Measurements from ENCODE around the gene BAHCC1. TPM values are rescaled to one million over a fixed set of nuclear protein-coding genes. Genes with fewer than 3 reads are reported as not detected.

The BAHCC1 gene
- total and polyA plus RNA-seq, 2 of the 8 experiments (the other 6 are each of a cell fraction or from before 2014, with no cell fraction given): 0.26 to 0.58 TPM

DNA sequence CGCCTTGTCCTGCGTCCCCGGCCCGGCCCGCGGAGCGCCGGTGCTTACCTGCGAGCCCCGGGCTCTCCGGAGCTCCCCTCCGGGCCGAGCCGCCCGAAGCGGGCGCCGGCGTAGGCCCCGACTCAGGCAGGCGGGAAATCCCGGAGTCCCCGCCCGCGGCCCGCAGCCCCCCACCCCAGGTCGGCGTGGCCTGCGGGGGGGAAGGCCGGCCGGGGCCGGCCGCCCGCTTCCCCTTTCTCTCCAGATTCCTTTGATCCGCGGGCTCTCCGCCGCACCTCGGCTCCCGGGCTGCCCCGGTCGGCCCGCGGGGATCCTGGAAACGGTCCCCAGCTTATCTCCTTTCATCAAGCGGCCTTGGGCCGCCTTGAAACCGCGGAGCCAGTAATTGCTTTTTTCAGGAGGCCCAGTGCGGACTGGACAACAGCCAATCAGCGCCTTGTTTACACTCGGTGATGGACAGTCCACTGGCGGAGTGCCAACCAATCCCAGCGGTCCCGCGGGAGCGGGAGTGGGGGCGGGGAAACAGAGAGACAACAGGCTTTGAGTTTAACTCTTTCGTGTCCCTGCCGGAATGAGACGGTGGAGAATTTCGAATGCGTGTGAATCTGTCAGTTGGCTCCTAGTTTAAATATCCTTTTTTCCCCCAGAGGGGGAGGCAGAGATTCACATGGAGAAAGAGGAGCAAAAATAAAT is 1.4 kb upstream of the BAHCC1 start:
- Histone ChIP-seq H2BK120ac (replicated peaks; ENCODE audit: low read depth, low read length) (no peak overlapping the region), H4K91ac (replicated peaks; ENCODE audit: insufficient read length, low read length) (no peak overlapping the region), H3K79me2 (ENCODE audit: control insufficient read depth in 1 of 2, insufficient read depth in 2 of 2, low read length in 2 of 2) (no peaks in the 10 kb centered on the region), H3K79me1 (ENCODE audit: low read depth, low read length) (no peaks in the 10 kb centered on the region), H4K5ac (ENCODE audit: insufficient read length, low read depth, low read length) (no peak overlapping the region), H3K4me3 (ENCODE audit: extremely low read depth in 1 of 4, insufficient read depth in 2 of 4, low read depth in 3 of 4, low read length in 4 of 4) (peak overlapping the region; percentile 31 to 64 (median 50)), H2BK20ac (ENCODE audit: low read length) (no peak overlapping the region), H4K20me1 (replicated peaks in 1 of 2; ENCODE audit: control insufficient read depth in 1 of 2, insufficient read depth in 2 of 2, low read length in 2 of 2) (peaks cover 11 to 13% of the 10 kb centered on the region in 2 experiments), H2BK15ac (ENCODE audit: low read length) (no peak overlapping the region), H3K27ac (ENCODE audit: low read depth, low read length) (no peak overlapping the region), H2BK5ac (ENCODE audit: low read depth, low read length) (no peak overlapping the region), H2BK12ac (ENCODE audit: low read depth, low read length) (no peak overlapping the region), H3K27me3 (replicated peaks in 1 of 4; ENCODE audit: control insufficient read depth in 3 of 4, extremely low read depth in 1 of 4, insufficient read depth in 3 of 4, low read length in 3 of 4) (peaks cover 44 to 65% (median 58%) of the 10 kb centered on the region in 4 experiments), H2AK5ac (ENCODE audit: low read depth, low read length) (no peak overlapping the region), H3K36me3 (ENCODE audit: control insufficient read depth in 2 of 4, insufficient read depth in 4 of 4, low read length in 3 of 4) (no peaks in the 10 kb centered on the region; a peak in 1 of 8 replicates), H3K23ac (ENCODE audit: insufficient read length) (no peak overlapping the region), H3K9me3 (ENCODE audit: insufficient read depth in 2 of 2, low read depth in 1 of 2, low read length in 1 of 2) (no peaks in the 10 kb centered on the region), H3K4me2 (ENCODE audit: insufficient read depth in 1 of 2, low read depth in 2 of 2, low read length in 2 of 2) (peak overlapping the region; percentile 76 to 84), H2AFZ (ENCODE audit: low read length) (no peak overlapping the region), H3K56ac (replicated peaks; ENCODE audit: insufficient read length, low read depth, low read length) (no peak overlapping the region), H4K8ac (ENCODE audit: extremely low read depth, insufficient read depth, low read length) (peak overlapping the region; percentile 12; the same call in 1 of the 2 replicates), H3K23me2 (ENCODE audit: low read depth, low read length) (peaks cover 24% of the 10 kb centered on the region), H3K14ac (ENCODE audit: insufficient read length) (no peak overlapping the region), H3K9ac (replicated peaks in 1 of 4; ENCODE audit: extremely low read depth in 1 of 4, low read depth in 3 of 4, low read length in 3 of 4) (peak overlapping the region in 1 of 4 experiments; percentile 86; a peak in 3 of 7 replicates), H3K4me1 (replicated peaks in 1 of 4; ENCODE audit: control insufficient read depth in 3 of 4, insufficient read depth in 4 of 4, low read length in 3 of 4) (peaks cover 4 to 39% (median 32%) of the 10 kb centered on the region in 4 experiments), H3K18ac (ENCODE audit: extremely low read depth, low read length) (no peak overlapping the region), H3K4ac (replicated peaks; ENCODE audit: insufficient read length, low read depth, low read length) (no peak overlapping the region)
- POLR2A ChIA-PET (ENCODE audit: partially characterized antibody): interaction anchor here (0.7 to 4.5 kb wide), 8 partner anchors 8 to 125 kb away, joined by 3 to 18 read pairs (median 6); partner anchors contain the start of gene ACTG1
- FAIRE-seq: peak; percentile 87
- 2% methylated on average over 40 of the region's 63 CpGs; no CpG with 5 or more reads in 1 of the 2 experiments for WGBS, 2 experiments (ENCODE audit: extremely low coverage in 1 of 2, insufficient coverage in 1 of 2, insufficient read length in 1 of 2, insufficient replicate concordance in 2 of 2, low coverage in 1 of 2, low lambda C conversion rate in 2 of 2, missing lambda C conversion rate in 1 of 2)
- CTCF ChIA-PET (ENCODE audit: partially characterized antibody): interaction anchor here (0.9 to 2.7 kb wide), 7 partner anchors 9 to 97 kb away, joined by 3 to 13 read pairs (median 4); no protein-coding TSS in a partner anchor
- peak; percentile 96 to 98 for DNase-seq (ENCODE audit: low read depth in 1 of 2, low spot score in 2 of 2)
- no peak for TF ChIP-seq TAF7 (optimal IDR thresholded peaks at IDR 0.05; ENCODE audit: borderline replicate concordance, low read depth, low read length)
- TF ChIP-seq GABPA (IDR thresholded peaks at IDR 0.05; ENCODE audit: borderline replicate concordance, insufficient read depth, low read length): peak; percentile 66; the same call in 1 of the 2 replicates
- TF ChIP-seq GTF2F1 (IDR thresholded peaks at IDR 0.05; ENCODE audit: borderline replicate concordance, low read depth, low read length): no peak
- TF ChIP-seq YY1 (IDR thresholded peaks at IDR 0.05; ENCODE audit: low read depth, low read length): peak; percentile 26; the same call in 1 of the 2 replicates
- TF ChIP-seq SRF (IDR thresholded peaks at IDR 0.05; ENCODE audit: low read depth, low read length): no peak
- TF ChIP-seq KDM4A (IDR thresholded peaks at IDR 0.05; ENCODE audit: low read depth, low read length, severe bottlenecking): peak; percentile 41
- peak; percentile 97 for TF ChIP-seq SP4 (IDR thresholded peaks at IDR 0.05; ENCODE audit: low read length)
- TF ChIP-seq, protein P1, sequence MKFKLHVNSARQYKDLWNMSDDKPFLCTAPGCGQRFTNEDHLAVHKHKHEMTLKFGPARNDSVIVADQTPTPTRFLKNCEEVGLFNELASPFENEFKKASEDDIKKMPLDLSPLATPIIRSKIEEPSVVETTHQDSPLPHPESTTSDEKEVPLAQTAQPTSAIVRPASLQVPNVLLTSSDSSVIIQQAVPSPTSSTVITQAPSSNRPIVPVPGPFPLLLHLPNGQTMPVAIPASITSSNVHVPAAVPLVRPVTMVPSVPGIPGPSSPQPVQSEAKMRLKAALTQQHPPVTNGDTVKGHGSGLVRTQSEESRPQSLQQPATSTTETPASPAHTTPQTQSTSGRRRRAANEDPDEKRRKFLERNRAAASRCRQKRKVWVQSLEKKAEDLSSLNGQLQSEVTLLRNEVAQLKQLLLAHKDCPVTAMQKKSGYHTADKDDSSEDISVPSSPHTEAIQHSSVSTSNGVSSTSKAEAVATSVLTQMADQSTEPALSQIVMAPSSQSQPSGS (IDR thresholded peaks at IDR 0.05; ENCODE audit: low read length): peak; percentile 49; the same call in 1 of the 2 replicates
- peak; percentile 97 for TF ChIP-seq SP1 (IDR thresholded peaks at IDR 0.05; ENCODE audit: low read depth, low read length)
- 0 out of 2 replicates have a peak, but pooled peaks have one; percentile 40 for TF ChIP-seq JUN (IDR thresholded peaks at IDR 0.05; ENCODE audit: low read depth, low read length)

Data from H1 (cell line).